GM19238 (cell line): Measurements from ENCODE around the gene ARID2.

ENCODE experiments used
- DNase-seq: peaks from one replicate; pipeline ENCODE4 v3.0.0; 2011; ENCODE audit warnings: low spot score; ENCODE audit not compliant: insufficient read length

ARID2 gene

DNA sequence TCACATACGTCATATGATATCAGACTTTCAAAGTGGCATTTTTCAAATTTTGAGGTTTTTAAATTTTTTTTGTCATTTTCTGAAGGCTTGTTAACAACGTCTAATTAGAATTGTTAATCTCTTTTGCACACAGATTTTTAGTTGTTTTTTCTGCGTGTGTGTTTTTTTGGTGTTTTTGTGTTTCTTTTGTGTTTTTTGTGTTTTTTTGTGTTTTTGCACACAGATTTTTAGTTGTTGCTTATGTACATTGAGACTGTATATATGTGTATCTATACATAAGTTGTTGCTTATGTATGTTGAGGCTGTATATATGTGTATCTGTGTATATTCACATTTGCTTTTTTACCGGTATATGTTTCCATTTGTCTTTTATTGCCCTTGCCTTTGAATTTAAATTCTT lies 30.8 kb downstream of the ARID2 start:
- DNase-seq = no peak

GRCh38 chr12:45762185-45763110 lies 32.9 kb downstream of the ARID2 start:
- no peak for DNase-seq

DNA sequence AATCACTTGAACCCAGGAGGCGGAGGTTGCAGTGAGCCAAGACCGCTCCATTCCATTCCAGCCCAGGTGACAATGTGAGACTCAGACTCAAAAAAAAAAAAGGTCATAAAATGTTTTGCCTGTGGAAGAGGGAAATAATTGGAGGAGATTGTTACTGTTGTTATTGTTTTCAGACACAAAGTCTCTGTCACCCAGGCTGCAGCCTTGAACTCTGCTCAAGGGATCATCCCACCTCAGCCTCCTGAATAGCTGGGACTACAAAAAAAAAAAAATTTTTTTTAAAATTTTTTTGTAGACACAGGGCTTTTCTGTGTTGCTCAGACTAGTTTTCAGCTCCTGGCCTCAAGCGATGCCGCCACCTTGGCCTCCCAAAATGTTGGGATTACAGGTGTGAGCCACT lies 33.9 kb downstream of the ARID2 start:
- DNase-seq = no peak

DNA sequence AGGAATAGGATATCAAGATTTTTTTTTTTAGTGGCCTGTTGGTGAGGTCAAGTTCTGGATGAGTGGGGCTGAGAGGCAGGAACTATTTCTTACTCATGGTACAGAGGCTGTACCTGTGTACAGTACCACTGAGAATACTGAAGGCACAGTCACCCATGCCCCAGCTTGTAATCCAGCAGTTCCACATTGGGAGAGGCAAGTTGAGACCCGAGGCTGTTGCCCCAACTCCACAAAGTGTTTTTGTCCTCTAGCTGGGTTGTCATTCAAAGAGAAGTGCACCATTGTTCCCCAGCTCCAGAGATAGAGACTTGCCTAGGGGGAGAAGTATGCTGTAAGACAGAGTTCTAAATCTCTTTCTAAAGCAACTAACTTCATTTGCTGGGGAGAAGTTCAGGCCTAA lies 38.7 kb downstream of the ARID2 start:
- no peak for DNase-seq

DNA sequence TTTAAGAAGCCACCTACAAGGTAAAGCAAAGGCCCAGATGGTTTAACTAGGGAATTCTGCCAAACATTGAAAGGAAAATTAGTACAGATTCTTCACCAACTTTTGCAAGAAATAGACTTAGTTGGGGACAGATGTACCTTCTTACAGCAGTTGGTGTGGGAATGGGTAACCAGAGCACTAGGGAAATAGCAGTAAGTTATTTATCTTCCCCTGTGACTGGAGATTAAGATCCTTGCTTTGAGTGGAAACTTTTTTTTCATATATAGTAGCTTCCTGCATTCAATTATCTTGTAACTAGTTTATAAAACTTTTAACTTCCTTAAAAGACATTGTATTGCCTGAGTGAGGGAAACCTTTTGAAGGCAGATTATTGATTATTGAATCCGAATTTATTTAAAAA lies 44.2 kb downstream of the ARID2 start:
- DNase-seq = no peak

DNA sequence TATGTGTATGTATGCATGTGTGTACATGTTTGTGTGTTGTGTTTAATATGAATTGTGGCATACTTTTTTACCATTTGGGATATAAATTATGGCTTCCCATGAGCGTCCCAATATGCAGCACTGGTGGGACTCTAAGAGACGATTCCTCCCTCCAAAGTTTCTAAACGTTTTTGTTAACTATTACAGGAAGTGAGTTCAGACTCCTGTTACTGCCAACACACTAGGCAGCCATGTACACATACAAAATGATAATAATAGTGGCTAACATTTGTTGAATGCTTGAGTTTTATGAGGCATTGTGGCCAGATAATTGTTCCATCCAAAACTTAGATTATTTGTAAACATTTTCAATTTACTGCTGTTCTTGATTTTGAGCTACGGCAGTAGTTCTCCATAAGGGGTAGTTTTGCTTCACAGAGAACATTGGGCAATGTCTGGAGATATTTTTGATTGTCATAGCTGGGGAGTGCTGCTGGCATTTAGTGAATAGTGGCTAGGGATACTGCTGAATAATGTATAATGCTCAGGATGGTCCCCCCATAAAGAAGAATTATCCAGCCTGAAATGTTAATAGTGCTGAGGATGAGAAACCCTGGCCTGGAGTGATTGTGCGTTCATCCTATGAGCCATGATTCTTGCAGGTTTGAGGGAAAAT lies 45.1 kb downstream of the ARID2 start:
- no peak for DNase-seq

- no peak for DNase-seq
Observed at GRCh38 chr12:45775465-45775864, 46.0 kb downstream of the ARID2 start.

DNA sequence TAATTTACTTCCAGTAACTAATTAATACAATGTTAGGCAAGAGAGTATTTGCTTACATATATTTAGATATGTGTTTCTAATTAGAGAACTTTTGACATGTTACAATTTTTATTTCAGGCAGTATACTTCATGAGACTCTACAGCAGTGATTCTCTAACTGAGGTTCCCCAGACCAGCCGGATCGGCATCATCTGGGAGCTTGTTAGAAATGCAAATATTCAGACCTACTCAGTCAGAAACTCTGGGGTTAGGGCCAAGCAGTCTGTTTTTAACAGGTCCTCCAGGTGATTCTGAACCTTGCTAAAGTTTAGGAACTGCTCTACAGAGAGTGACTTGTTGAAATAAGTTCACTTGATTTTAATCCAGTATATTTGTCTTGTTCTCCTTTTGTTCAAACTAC lies 46.5 kb downstream of the ARID2 start:
- DNase-seq = no peak

- DNase-seq = no peak
Observed at GRCh38 chr12:45779936-45780335, 50.4 kb downstream of the ARID2 start.

GRCh38 chr12:45781080-45781479 lies 51.6 kb downstream of the ARID2 start:
- no peak for DNase-seq

DNA sequence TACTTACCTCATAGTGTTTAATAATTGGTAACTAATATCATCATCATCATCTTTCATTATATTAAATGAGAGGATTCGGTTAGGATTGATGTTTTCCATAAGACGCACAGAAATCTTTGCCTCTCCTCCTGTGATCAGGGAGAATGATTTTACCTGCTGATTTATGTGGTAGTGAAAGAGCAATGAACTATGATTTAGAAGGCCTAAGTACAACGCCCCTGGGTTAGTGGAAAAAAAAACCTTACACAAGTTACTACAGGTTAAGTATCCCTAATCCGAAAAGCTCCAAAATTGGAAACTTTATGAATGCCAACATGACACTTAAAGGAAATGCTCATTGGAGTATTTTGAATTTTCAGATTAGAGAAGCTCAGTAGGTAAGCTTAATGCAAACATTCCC lies 55.8 kb downstream of the ARID2 start:
- DNase-seq = no peak

DNA sequence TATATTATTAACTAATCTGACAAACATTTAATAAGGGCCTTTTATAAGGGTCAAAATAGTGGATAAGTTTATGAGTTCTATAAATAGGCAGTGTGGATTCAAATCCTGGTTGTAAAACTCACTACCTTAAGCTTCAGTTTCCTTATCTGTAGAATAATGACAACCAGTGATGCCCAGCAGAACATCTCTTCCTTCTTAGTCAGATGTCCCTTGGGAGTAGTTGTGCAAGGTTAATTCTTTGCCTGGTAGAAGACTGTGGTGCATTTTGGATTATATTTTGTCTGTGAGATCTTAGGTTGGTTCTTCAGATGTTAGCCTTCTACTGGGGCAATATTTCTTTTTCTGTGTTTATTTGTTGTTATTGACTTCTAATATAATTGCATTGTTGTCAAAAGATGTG lies 59.5 kb downstream of the ARID2 start:
- no peak for DNase-seq

GRCh38 chr12:45794422-45794821 lies 64.9 kb downstream of the ARID2 start:
- no peak for DNase-seq

DNA sequence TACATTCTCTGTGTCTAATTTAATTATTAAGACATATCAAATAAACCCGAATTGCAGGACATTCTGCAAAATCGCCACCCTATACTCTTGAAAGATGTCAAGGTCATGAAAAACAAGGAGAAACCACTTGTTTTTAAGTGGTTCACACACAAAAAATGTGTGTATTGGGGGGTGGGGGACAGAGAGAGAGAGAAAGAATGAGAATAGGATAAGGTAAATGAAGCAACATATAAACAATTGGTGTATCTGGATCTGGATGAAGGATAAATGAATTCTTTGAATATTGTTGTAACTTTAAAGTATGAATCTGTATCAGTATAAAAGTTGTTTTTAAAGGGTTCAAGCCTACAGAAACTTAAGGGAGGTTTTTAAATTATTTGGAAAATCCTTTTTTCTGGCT lies 72.1 kb downstream of the ARID2 start:
- no peak for DNase-seq

- no peak for DNase-seq
Observed at GRCh38 chr12:45803111-45803510, 73.6 kb downstream of the ARID2 start.

GRCh38 chr12:45816652-45817051 lies 87.1 kb downstream of the ARID2 start:
- DNase-seq = no peak

- DNase-seq = no peak
Observed at GRCh38 chr12:45827974-45828373, 98.5 kb downstream of the ARID2 start.

DNA sequence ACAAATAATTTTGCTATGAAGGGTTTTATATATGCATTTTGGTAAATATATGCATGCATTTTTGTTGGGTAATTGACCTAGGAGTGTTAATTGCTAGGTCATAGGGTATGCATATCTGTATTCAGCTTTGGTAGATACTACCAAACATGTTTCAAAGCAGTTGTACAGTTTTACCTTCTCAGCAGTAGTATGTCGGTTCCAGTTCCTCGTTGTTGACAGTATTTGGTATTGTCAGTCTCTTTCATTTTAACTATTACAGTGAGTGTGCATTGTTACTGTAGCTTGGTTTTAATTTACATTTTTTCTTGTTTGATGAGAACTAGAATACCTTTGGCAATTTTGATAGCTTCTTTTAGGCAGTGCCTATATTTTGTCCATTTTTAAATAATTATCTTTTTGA lies 98.9 kb downstream of the ARID2 start:
- DNase-seq = no peak

GRCh38 chr12:45831590-45831989 lies 102.1 kb downstream of the ARID2 start:
- no peak for DNase-seq

- no peak for DNase-seq
Observed at GRCh38 chr12:45833401-45833800, 103.9 kb downstream of the ARID2 start.

GRCh38 chr12:45834809-45835208 lies 105.3 kb downstream of the ARID2 start:
- DNase-seq = no peak

GRCh38 chr12:45839917-45840316 lies 110.4 kb downstream of the ARID2 start:
- DNase-seq = no peak

DNA sequence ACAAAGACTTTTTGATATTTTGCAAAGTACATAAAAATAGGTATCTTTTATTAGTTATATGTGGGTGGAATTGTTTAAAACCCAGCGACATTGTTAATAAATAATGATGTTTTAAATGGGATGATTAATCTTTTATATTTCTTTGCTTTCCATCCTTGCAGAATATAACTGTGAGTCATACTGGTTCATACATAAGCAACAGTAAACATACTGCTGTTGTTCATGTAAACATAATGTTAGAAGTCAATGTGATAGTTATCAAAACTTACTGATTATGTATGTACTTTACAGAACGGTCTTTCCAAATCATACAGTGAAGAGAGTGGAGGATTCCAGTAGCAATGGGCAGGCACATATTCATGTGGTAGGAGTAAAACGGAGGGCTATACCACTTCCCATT lies 119.8 kb downstream of the ARID2 start:
- no peak for DNase-seq
